Mucosa of rectum (tissue), 2 donors: Measurements from ENCODE around the gene C1QTNF12.

Experiments used
- H3K27ac ChIP-seq, 2 donors: one replicate each; pipeline ENCODE4 v1.7.0; 2013; ENCODE audit warnings: inconsistent platforms in 2 of 2, low read depth in 2 of 2, low read length in 2 of 2
- H3K27me3 ChIP-seq, 2 donors: one replicate each; pipeline ENCODE4 v1.7.0; 2013; ENCODE audit warnings: low read length in 2 of 2; ENCODE audit not compliant: control insufficient read depth in 2 of 2, insufficient read depth in 2 of 2
- H3K36me3 ChIP-seq, 2 donors: one replicate each; pipeline ENCODE4 v1.7.0; 2013; ENCODE audit warnings: low read length in 2 of 2; ENCODE audit not compliant: control insufficient read depth in 2 of 2, insufficient read depth in 2 of 2
- H3K4me1 ChIP-seq, 2 donors: one replicate each; pipeline ENCODE4 v1.7.0; 2013; ENCODE audit warnings: low read length in 2 of 2, mild to moderate bottlenecking in 1 of 2; ENCODE audit not compliant: control insufficient read depth in 2 of 2, insufficient read depth in 2 of 2
- H3K4me3 ChIP-seq, 2 donors: one replicate each; pipeline ENCODE4 v1.7.0; 2013; ENCODE audit warnings: low read length in 2 of 2
- H3K9ac ChIP-seq, 2 donors: one replicate each; pipeline ENCODE4 v1.7.0; 2013; ENCODE audit warnings: low read length in 2 of 2, low read depth in 1 of 2, mild to moderate bottlenecking in 1 of 2
- H3K9me3 ChIP-seq, 2 donors: one replicate each; pipeline ENCODE4 v1.7.0; 2013; ENCODE audit warnings: low read length in 2 of 2; ENCODE audit not compliant: control insufficient read depth in 2 of 2
- donor health status: healthy.
- donor health status: Normal muscosa, but diverticular disease.

Gene C1QTNF12, protein sequence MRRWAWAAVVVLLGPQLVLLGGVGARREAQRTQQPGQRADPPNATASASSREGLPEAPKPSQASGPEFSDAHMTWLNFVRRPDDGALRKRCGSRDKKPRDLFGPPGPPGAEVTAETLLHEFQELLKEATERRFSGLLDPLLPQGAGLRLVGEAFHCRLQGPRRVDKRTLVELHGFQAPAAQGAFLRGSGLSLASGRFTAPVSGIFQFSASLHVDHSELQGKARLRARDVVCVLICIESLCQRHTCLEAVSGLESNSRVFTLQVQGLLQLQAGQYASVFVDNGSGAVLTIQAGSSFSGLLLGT

DNA sequence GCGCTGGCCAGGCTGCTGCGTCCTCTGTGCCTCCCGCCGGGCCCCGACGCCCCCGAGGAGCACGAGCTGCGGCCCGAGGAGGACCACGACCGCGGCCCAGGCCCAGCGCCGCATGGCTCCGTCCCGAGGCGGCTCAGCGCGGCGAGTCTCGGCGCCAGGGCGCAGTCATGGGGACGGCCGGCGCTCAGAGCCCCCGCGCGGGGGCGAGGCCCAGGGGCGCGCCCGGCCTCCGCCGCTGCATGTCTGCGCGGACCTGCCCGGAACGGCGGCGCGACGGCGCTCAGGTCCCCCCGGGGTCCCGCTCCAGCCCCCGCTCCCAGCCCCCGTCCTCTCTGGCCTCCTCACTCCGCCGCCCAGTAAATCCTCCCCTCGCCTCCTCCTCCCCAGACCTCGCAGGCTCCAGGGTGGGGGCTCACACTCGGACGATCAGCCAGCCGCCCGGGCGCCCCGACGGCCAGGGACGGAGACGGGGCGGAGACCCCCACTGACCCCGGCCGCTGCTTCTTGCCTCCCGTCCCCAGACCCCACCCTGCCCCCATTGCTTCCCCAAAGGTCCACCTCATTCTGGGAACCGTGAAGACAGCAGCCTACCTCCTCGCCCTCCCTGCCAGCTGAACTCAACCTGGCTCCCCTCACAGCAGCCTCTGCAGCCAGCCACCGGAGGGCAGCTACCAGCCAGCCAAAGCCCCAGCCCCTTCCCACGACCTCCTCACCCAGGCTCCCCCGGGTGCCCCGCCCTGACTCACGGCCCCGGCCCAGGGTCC, at the start of gene C1QTNF12:
C1QTNF12 (minus strand) TSS at position 146 of the 764 bp plus-strand sequence; CDS start at position 114, 32 bp downstream.
- Histone ChIP-seq H3K9me3 (no peaks in the 10 kb centered on the region), H3K4me1 (peaks cover 0 to 6% of the 10 kb centered on the region in 2 donors), H3K27ac (no peak within 1 kb of the TSS), H3K36me3 (no peaks in the 10 kb centered on the region), H3K9ac (no peak within 1 kb of the TSS), H3K4me3 (no peak within 1 kb of the TSS), H3K27me3 (peaks cover 11 to 17% of the 10 kb centered on the region in 2 donors)

DNA sequence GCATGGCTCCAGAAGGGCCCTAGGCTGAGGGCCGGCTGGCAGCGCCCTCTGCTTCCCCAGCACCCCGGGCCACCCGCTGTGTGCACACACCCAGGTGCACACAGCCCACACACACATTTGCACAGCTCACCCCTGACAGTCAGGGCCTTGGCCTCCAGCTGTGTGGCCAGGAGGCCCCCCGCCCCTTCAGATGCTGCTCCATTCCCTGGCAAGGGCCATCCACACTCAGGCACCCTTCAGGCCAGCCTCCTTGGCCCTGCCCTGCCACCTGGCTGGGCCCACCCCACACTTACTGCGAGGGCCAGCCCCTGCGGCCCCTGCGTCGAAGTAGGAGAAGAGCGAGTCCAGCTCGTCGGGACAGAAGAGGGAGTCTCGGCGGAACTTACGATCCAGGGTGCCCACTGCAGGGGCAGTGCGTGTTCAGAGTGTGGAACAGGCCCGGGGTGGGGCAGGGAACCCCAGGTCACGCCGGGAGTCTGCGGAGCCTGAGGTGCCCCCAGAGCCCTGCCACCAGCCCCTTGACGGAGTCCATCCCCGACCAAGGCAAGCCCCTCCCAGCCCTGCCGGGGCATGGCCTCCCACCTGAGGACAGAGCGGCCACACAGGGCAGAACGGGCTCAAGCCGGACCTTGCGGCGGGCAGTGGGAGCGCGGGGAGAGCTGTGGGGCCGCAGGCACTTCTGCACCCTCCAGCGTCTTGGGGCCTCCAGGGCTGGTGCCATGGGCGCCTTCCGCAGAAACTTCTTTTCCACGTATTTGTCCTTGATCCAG, 48.8 kb upstream of the C1QTNF12 start:
- H3K9ac ChIP-seq: no peak overlapping the region
- H3K27ac ChIP-seq: no peak overlapping the region
- H3K4me1 ChIP-seq: peaks cover 8 to 11% of the 10 kb centered on the region in 2 donors
- no peak overlapping the region for H3K4me3 ChIP-seq
- no peaks in the 10 kb centered on the region for H3K27me3 ChIP-seq
- H3K36me3 ChIP-seq: peaks cover 0 to 2% of the 10 kb centered on the region in 2 donors
- H3K9me3 ChIP-seq: no peaks in the 10 kb centered on the region

DNA sequence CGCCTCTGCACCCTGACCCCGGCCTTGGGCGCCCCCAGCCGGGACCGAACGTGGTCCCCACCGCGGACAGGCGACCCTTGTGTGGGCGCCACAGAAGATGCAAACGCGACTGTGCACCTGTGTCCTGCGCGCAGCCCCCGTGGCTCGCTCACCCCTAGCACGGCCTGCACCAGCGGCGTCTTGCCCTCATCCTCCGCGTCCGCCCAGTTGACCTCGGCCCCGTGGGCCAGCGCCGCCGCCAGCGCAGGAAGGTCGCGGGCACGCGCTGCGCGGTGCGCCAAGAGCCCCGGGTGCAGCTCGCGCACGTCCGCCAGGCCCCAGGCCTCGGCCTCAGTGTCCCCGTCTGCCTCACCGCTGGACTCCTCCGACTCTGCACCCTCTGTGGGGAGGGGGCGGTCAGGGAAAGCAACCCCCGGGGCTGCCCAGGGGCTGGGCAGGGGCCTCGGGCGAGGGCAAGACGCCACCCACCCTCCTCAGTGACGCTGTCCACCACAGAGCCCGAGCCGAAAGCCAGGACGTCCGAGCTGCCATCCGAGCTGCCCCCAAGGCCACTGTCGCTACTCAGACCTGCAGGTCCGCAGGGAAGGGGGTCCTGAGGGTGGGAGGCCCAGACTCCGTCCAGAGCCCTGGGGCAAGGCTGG, 47.8 kb upstream of the C1QTNF12 start:
- Histone ChIP-seq H3K4me1 (peaks cover 8 to 13% of the 10 kb centered on the region in 2 donors), H3K27me3 (peaks cover 0 to 3% of the 10 kb centered on the region in 2 donors), H3K36me3 (peaks cover 0 to 2% of the 10 kb centered on the region in 2 donors), H3K4me3 (no peak overlapping the region), H3K9me3 (no peaks in the 10 kb centered on the region), H3K9ac (no peak overlapping the region), H3K27ac (no peak overlapping the region)

DNA sequence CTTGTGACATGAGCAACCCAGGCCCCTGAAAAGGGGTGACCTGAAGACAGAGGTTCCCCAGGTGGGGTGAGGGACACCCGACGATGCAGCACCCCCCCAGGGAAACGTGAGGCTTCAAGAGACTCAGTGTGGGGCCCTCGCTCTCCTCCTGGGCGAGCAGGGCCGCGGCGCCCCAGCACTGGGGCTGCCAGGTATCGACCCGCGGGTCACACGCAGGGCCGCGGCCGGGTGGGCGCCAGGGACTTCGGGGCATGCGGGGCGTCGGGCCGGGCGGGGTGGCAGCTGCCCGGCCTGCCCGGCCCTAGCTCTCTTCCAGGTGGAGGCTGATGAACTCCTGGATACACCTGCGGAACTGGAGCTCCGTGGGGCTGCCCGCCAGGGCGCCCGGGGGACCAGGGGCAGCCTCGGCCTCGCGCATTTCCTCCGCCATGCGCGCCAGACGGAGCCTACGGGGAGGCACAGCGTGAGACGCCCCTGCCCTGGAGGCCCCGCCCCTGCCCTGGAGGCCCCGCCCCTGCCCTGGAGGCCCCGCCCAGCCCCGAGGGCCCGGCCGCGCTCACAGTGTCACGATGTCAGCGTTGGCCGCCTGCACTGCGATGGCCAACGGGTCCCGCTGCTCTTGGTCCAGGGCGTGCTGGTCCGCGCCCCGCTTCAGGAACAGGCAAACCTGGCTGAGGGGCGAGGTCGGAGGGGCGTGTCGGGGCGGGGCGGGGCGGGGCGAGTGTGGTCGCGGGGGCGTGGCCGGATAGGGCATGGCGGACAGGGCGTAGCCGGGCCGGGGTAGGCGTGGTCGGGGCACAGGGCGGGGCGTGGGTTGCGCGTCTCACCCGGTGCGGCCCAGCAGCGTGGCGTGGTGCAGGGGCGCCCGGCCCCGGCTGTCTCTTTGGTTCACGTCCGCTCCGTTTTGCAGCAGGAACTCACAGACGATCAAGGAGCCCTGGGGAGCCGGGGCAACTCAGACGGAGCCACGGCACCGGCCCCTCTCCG, 47.0 kb upstream of the C1QTNF12 start:
- no peak overlapping the region for H3K27ac ChIP-seq
- peaks cover 0 to 2% of the 10 kb centered on the region in 2 donors for H3K36me3 ChIP-seq
- H3K9ac ChIP-seq: no peak overlapping the region
- H3K4me1 ChIP-seq: peaks cover 8 to 13% of the 10 kb centered on the region in 2 donors
- no peaks in the 10 kb centered on the region for H3K9me3 ChIP-seq
- peaks cover 0 to 3% of the 10 kb centered on the region in 2 donors for H3K27me3 ChIP-seq
- H3K4me3 ChIP-seq: no peak overlapping the region

DNA sequence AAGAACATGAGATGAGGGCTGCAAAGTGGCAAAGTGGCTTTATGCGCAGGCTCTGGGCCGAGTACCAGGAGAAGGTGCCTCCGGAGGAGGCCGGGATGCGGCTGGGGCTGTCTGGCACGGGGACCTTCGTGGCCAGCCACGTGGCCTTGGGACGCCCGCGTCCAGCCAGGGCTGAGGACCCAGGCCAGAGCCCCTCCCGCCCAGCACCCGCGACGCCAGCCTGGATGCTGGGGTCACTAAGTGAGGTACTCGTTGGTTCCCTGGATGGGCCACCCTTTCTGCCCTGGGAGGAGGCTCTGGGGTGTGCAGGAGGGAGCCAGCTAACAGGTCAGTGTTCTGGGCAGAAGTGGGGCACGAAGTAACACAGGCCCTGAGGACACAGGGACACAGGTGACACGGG, 46.3 kb upstream of the C1QTNF12 start:
- H3K9ac ChIP-seq: no peak overlapping the region
- no peak overlapping the region for H3K27ac ChIP-seq
- no peaks in the 10 kb centered on the region for H3K9me3 ChIP-seq
- H3K4me3 ChIP-seq: no peak overlapping the region
- H3K36me3 ChIP-seq: peaks cover 0 to 2% of the 10 kb centered on the region in 2 donors
- peaks cover 8 to 13% of the 10 kb centered on the region in 2 donors for H3K4me1 ChIP-seq
- peaks cover 0 to 3% of the 10 kb centered on the region in 2 donors for H3K27me3 ChIP-seq

DNA sequence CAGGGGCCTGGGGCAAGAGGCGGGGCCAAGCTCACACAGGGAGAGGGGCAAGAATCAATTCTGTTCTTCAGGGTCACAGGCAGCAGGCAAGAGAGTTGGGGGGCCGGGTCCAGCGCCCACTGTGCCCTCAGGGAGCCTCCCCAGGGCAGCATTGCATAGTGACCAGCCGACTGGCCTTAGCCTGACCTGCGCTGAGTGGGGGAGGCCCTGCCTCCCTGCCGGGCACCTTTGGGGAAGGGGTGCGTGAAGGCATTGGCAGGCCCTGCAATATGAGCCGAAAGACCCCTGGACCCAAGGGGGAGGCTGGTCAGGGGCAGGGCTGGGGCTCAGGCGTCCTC, 45.9 kb upstream of the C1QTNF12 start:
- Histone ChIP-seq H3K9ac (no peak overlapping the region), H3K27me3 (peaks cover 0 to 7% of the 10 kb centered on the region in 2 donors), H3K4me1 (peaks cover 8 to 13% of the 10 kb centered on the region in 2 donors), H3K36me3 (peaks cover 0 to 2% of the 10 kb centered on the region in 2 donors), H3K27ac (no peak overlapping the region), H3K4me3 (no peak overlapping the region), H3K9me3 (no peaks in the 10 kb centered on the region)

DNA sequence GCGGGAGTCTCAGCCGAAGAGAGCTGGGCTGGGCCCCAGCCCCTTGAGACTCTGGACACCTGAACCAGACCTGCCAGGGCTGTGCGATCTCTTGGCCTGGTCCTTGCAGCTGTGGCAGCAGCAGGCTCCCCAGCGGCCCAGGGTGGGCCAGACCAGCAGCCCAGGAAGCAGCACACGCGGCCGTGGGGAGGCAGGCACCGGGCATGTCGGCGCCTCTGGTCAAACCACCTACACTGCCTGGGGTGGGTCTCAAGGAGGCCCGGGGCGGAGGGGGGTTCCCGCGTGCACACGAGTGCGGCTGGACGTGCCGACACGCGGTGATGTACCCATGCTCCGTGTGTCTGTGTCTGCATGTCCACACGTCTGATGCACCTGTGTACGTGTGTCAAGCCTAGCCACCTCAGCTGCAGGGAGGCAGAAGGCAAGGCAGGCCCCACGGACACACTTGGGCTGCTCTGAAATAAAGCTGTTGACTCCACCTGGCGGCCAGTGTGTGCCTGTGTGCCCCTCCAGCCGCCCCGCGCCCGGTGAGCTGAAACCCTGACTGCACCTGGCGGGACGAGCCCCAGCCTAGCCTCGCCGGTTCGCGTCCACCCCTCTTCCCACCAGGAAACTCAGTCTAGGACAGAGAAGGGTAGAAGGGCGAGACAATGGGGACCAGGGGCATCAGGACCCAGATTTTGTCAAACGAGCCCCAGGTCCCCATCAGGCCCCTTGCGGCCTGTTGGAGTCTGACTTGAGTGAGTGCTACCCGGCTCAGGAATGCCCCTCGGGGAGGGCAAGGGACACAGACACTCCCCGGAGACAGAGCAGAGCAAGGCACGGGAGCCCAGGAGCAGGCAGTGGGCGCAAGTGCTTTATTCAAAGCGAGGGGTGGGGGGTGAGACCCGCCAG, 45.3 kb upstream of the C1QTNF12 start:
- H3K9me3 ChIP-seq: no peaks in the 10 kb centered on the region
- peaks cover 0 to 2% of the 10 kb centered on the region in 2 donors for H3K36me3 ChIP-seq
- peaks cover 8 to 13% of the 10 kb centered on the region in 2 donors for H3K4me1 ChIP-seq
- H3K9ac ChIP-seq: no peak overlapping the region
- no peak overlapping the region for H3K4me3 ChIP-seq
- peaks cover 3 to 14% of the 10 kb centered on the region in 2 donors for H3K27me3 ChIP-seq
- H3K27ac ChIP-seq: no peak overlapping the region

DNA sequence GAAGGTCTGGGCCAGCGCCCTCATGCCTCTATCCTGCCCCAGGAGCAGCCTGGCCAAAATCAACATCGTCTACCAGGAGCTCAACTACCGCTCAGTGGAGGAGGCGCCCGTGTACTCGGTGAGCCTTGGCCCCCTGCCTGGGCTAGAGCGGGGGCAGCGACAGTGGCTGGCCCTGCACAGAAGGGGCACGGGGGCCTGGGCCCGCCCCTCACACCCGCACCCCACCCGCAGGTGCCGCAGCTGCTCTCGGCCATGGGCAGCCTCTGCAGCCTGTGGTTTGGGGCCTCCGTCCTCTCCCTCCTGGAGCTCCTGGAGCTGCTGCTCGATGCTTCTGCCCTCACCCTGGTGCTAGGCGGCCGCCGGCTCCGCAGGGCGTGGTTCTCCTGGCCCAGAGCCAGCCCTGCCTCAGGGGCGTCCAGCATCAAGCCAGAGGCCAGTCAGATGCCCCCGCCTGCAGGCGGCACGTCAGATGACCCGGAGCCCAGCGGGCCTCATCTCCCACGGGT, 44.6 kb upstream of the C1QTNF12 start:
- H3K9ac ChIP-seq: no peak overlapping the region
- H3K4me1 ChIP-seq: peaks cover 8 to 13% of the 10 kb centered on the region in 2 donors
- peaks cover 4 to 21% of the 10 kb centered on the region in 2 donors for H3K27me3 ChIP-seq
- H3K4me3 ChIP-seq: no peak overlapping the region
- peaks cover 0 to 2% of the 10 kb centered on the region in 2 donors for H3K36me3 ChIP-seq
- H3K27ac ChIP-seq: no peak overlapping the region
- H3K9me3 ChIP-seq: no peaks in the 10 kb centered on the region
